HG03097 (cell line): ENCODE results near the gene CORO6.

Experiments used
- ATAC-seq: cut with Tn5 transposase; IDR thresholded peaks from one replicate; pipeline ENCODE4 v1.9.1; 2021; ENCODE audit not compliant: unreplicated experiment, low FRiP score

The CORO6 gene

DNA sequence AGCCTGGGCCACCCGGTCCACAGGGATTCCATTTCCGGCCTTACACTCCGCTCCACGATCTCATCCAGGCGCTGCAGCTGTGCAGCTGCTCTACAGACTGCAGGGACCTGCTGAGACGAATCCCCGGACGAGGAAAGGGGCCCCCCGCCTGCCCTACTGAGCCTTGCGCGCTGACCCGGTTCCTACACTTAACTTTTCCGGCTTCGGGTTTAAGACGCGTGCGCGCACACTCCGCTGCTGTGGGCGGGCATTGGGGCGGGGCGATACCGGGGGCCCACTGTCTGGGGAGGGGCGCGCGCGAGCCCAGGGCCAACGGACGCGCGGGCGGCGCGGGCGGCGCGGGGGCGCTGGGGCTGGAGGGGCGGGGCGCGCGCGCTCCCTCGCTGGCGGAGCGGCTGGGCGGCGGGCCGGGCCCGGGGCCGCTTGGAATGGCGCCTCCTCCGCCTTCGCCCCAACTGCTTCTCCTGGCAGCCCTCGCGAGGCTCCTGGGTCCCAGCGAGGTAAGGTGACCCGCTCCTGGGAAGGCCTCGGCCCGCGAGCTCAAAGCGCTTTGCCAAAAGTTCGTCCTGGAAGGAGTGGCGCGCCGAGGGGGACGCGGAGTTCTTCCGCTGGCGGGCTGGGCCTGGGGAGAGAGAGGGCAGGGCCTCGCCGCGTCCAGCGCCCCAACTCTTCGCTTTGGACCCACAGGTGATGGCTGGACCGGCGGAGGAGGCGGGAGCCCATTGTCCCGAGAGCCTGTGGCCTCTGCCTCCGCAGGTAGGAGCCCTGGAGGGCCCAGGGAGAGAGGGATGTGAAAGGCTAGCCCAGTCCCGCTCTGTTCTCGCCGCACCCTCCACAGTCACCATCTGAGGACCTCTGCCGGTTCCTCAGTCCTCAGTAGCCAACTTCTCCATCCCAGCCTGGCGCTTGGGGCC is 54.1 kb downstream of the CORO6 start, which contains the start of gene TP53I13:
Gene TP53I13 (plus strand): TSS at position 371 of the 914 bp plus-strand sequence. CDS start 58 bp downstream, at position 429.
- ATAC-seq: peak; percentile 35

DNA sequence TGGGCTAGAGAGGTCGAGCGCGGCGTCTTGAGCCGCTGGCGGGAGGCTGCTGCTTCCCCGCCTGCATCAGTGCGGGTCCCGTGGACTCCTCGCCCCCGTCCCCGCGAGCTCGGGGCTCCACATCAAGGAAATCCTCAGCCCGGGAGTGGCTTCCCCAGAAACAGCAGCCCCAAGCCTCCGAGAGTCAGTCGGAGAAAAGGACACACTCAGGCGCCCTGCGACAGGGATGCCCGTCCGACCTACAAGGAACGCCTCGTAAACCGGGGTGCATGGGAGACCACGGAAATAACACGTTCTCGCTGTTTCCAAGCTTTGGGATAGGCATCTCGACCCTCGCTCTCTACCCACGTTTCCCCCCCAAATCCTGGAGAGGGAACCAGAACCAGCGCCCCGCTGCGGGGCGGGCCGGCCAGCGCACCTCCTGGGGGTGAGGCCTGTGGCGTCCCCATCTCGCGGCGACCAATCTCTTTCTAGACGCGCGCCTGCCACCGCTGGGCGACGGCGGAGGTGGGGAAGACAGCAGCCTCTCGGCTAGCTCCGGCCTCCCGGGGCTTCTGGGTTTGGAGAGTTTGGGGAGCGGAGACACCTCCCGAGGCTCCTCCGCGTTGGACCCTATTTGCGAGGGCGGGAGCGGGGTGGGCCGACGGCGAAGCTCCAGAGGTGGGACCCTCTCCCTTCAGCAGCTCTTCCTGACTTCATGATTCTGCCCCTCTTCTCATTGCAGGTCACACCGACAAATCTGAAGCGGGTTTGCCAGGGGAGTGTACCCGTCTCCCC is 55.0 kb downstream of the CORO6 start:
- ATAC-seq: peak; percentile 34

DNA sequence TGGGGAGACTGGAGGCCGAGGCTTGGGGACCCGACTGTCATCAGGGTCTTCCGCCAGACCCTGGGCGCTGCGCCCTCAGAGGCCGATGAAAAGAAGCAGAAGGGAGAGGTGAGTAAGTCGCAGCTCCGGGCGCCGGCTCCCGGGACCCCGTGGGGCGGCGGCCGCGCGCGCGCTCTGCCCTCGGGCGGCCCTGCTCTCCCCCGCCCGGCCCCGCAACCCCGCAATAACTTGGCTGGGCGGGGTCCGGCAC is 55.5 kb downstream of the CORO6 start:
- peak; percentile 14 for ATAC-seq

DNA sequence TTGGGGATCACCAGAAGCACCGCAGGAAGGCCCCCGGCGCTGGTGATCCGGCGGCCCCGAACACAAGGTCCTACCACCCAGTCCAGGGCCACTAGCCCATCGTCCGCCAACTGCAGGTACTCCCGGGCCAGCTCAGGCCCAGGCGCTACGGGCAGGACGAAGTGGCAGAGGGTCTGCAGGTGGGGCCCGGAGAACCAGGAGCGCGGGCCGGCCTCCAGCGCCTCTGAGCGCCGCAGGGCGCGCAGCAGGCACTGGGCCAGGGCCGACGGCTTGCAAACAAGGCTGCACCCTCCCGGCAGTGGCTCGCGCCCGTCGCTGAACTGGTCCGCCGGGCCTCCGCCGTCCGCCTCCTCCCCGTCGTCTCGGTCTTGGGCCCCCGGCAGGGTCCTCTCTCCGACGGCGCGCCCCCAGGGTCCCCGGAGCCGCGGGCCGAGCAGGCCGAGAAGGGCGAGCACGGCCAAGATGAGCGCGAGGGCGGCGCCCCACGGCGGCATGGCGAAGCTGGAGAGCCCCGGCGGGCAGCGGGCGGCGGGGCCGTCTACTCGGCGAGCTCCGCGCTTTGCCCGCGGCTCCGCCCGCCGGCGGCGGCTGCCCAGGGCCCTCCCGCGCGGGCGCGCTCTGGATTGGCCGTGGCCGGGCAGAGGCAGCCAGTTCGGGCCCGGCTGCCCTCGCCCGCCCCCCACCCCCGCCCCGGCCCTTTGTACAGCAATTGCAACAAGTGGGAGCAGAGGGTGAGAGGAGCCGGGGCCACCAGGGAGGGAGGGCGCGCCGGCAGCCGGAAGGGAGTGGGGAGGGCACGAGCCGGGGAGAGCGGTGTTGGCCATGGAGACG is 56.0 kb downstream of the CORO6 start, which contains the start of gene ABHD15:
Gene ABHD15 (minus strand): TSS at position 565 of the 831 bp plus-strand sequence. CDS start 71 bp downstream, at position 494.
- ATAC-seq: peak; percentile 24

DNA sequence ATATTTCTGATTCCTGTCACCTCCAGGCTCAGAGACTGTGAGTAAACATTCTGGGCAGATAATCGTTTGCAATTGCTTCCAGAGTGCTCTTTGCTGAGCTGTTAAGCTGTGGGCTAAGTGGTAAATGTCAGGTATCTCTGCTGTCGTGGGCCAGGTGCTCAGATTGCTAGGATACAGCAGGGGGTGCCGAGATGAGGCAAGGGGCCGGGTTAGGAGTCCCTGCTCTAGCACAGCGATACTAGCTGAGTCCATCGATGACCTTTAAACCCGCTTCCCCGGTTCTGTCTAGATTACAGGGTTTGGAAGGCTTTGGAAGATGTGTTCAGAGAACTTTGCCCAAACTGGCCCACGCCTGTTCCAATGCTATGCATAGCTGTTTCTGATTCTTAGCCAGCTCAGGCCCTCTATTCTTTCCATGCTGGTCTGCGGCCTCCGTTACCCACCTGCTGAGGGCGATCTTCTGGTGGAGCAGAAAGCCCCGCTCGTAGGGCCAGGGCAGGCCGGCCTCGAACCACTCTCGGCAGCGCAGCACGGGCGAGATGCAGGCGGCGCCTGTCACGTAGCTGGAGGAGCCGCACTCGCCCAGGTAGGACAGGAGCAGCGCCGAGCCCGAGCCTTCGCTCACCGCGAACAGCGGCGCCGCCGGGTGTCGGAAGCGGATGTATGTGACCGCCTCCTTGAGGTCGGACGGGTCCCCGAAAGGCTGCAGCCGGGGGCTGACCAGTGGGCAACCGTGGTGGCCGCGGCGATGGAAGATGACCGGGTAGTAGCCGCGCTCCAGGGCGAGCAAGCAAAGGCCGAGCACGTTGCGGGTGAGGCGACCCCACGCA is 56.9 kb downstream of the CORO6 start:
- ATAC-seq: no peak
